NCI-H1417 treated with DMSO at 0.1 percent for 48 hours (cell line): ENCODE measurements around the gene PIP5KL1.

Experiments used
- DNase-seq: peaks from one replicate; lab custom pipeline; 2025; lab: John Stamatoyannopoulos, UW

PIP5KL1 gene

GRCh38 chr9:127872369-127873222, 58.0 kb downstream of the PIP5KL1 start:
- no peak for DNase-seq

DNA sequence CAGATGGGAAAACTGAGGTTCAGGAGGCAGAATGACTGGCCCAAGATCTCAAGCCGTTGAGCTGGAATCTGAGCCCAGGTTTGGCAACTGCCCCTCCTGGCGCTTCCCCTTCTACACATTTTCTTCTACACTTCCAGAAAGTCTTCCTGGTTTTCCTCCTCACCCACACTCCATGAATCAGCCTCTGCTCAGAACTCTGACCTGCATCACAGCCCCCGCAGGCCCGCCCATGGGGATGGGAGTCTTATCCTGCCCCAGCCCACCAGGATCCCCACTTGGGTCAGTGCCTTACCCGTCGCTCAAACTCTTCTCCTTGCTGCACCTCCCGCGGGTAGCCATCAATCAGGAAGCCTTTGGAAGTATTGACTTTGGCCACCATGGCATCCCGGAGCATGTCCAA, 59.0 kb downstream of the PIP5KL1 start:
- DNase-seq: no peak

DNA sequence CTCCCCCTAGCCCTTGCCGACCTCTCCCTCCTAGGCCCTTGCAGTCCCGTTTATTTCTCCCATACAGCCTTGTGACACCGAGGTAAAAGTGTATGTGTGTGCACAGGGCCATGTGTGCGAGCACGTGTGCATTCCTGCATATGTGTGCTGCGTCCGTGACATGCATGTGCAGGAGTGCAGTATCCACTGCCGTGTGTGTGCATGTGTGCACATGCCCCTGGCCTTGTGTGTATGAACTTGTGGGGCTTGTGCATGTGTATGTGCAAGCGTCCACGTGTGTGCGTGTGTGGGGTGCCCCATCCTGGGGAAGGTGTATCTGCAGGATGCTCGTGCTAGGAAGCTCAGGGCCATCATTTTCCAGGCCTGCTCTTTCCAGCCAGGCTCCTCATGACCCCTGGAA, 59.7 kb downstream of the PIP5KL1 start:
- DNase-seq: no peak
